A549 (cell line): ENCODE data around the gene CEP72.

Experiments
- ATOH8 ChIP-seq: fragments of 250-450 bp; sonication (Bioruptor Pico); IDR thresholded peaks from 2 replicates; pipeline ENCODE4 v1.5.0; 2020; ENCODE audit warnings: low read depth, mild to moderate bottlenecking, moderate library complexity
- CHD2 ChIP-seq: fragments of 150-350 bp; IDR thresholded peaks from 2 replicates; pipeline ENCODE4 v1.6.1; 2014; ENCODE audit warnings: low read length; ENCODE audit not compliant: partially characterized antibody
- CTCF ChIP-seq: fragments of >200 bp; sonication (Bioruptor Twin); formaldehyde crosslinking; IDR thresholded peaks from 3 replicates; pipeline ENCODE4 v1.5.1; 2016
- ELK1 ChIP-seq: fragments of 150-350 bp; IDR thresholded peaks from 2 replicates; pipeline ENCODE4 v1.6.1; 2014; ENCODE audit warnings: low read depth, mild to moderate bottlenecking, low read length
- ESRRA ChIP-seq: fragments of 150-350 bp; IDR thresholded peaks from 2 replicates; pipeline ENCODE4 v1.6.1; 2014; ENCODE audit warnings: mild to moderate bottlenecking, low read length, borderline replicate concordance
- MYC ChIP-seq: IDR thresholded peaks from 2 replicates; pipeline ENCODE4 v1.6.1; 2012; ENCODE audit warnings: mild to moderate bottlenecking, inconsistent platforms, low read length, improper control_type of control experiment, borderline replicate concordance
- POLR2A ChIP-seq: IDR thresholded peaks from 2 replicates; pipeline ENCODE4 v1.6.1; 2012; ENCODE audit warnings: mild to moderate bottlenecking, low read length
- REST ChIP-seq: fragments of 200-600 bp; sonication (generic); IDR thresholded peaks from 2 replicates; pipeline ENCODE4 v1.6.1; 2016; ENCODE audit warnings: antibody characterized with exemption, mild to moderate bottlenecking, moderate library complexity
- ZNF302 ChIP-seq: fragments of 250-450 bp; sonication (Bioruptor Pico); IDR thresholded peaks from 2 replicates; pipeline ENCODE4 v1.9.0; 2021; ENCODE audit warnings: inconsistent platforms, mild to moderate bottlenecking, moderate library complexity
- TF ChIP-seq, protein P1 (sequence below): fragments of 250-450 bp; sonication (Bioruptor Pico); IDR thresholded peaks from 2 replicates; pipeline ENCODE4 v1.5.0; 2021; ENCODE audit warnings: mild to moderate bottlenecking, moderate library complexity, borderline replicate concordance

DNA sequence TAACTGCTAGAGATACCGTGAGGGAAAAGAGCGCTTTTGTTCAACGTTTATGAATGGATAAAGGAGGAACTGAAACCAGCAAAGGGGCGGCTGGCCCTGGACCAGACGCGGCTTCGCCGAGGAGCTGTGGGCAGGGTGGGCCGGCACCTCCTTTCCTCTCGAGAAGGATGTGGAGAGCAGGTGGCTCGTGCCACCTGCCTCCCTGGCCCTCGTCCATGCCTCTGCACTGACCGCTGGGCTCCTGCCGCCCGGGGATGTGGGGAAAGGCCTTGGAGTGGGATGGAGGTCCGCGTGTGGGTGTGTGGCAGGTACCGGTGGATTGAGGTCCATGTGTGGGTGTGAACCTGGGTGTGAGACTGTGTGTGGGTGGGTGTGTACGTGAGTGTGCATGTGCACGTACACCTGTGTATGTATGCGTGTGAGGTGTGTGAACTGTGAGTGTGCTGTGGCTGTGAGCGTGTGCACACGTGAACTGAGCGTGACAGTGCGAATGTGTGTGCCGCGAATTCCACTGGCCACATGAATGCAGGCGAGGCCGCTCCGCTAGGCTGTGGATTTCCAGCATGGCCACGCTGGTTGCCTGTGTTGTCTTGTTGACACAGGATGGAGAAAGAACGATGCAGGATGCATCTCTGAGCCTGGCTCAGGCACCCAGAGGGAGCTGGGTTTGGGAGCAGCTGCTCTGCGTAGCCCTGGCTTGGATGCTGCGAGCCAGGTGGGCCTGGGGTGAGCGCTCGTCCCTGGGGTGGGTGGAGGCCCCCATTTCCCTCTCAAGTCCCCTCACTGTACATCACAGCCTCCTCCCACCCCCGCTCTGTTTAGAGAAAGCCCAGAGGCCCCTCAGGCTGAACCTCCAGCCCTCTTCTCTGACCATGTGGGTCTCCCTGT lies 4.4 kb upstream of the CEP72 start:
- TF ChIP-seq CTCF (no peak), ATOH8 (CRISPR knock-in tag) (no peak), CHD2 (no peak), MYC (no peak), POLR2A (no peak), REST (no peak), ESRRA (no peak), ZNF302 (CRISPR knock-in tag) (no peak), ELK1 (no peak)
- TF ChIP-seq, protein P1, sequence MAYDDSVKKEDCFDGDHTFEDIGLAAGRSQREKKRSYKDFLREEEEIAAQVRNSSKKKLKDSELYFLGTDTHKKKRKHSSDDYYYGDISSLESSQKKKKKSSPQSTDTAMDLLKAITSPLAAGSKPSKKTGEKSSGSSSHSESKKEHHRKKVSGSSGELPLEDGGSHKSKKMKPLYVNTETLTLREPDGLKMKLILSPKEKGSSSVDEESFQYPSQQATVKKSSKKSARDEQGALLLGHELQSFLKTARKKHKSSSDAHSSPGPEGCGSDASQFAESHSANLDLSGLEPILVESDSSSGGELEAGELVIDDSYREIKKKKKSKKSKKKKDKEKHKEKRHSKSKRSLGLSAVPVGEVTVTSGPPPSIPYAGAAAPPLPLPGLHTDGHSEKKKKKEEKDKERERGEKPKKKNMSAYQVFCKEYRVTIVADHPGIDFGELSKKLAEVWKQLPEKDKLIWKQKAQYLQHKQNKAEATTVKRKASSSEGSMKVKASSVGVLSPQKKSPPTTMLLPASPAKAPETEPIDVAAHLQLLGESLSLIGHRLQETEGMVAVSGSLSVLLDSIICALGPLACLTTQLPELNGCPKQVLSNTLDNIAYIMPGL (CRISPR knock-in tag) = no peak
